Nephron (organoid): ENCODE results near the gene ZNRF1.

Source experiments
- H3K27ac Mint-ChIP-seq, 3 experiments: 2 replicates each; pipeline ENCODE4 v1.8.0; 2020; ENCODE audit warnings: mixed read lengths in 3 of 3, mild to moderate bottlenecking in 2 of 3, moderate library complexity in 1 of 3
- H3K27me3 Mint-ChIP-seq: 2 replicates; pipeline ENCODE4 v1.8.0; 2021; ENCODE audit warnings: low read depth, mild to moderate bottlenecking, moderate library complexity, mixed read lengths
- H3K36me3 Mint-ChIP-seq: 2 replicates; pipeline ENCODE4 v1.8.0; 2020; ENCODE audit warnings: low read depth, mixed read lengths
- H3K4me1 Mint-ChIP-seq: 2 replicates; pipeline ENCODE4 v1.8.0; 2020; ENCODE audit warnings: mixed read lengths
- H3K4me3 Mint-ChIP-seq, 3 experiments: 2 replicates each; pipeline ENCODE4 v1.8.0; 2020; ENCODE audit warnings: mild to moderate bottlenecking in 3 of 3, mixed read lengths in 3 of 3, moderate library complexity in 2 of 3
- H3K9me3 Mint-ChIP-seq: 2 replicates; pipeline ENCODE4 v1.8.0; 2020; ENCODE audit warnings: mixed read lengths
- TF ChIP-seq, protein P1 (sequence below), 3 experiments: fragments of 200-600 bp; sonication (generic); IDR thresholded peaks; one replicate each; pipeline ENCODE4 v1.5.0; 2021; ENCODE audit warnings: antibody characterized with exemption in 3 of 3; ENCODE audit not compliant: unreplicated experiment in 3 of 3

Gene ZNRF1

GRCh38 chr16:74973304-74973703 is 25.5 kb upstream of the ZNRF1 start:
- peaks cover 34% of the 10 kb centered on the region for H3K36me3 Mint-ChIP-seq
- peaks cover 3% of the 10 kb centered on the region for H3K27me3 Mint-ChIP-seq
- H3K9me3 Mint-ChIP-seq: no peaks in the 10 kb centered on the region
- H3K4me3 Mint-ChIP-seq: no peak overlapping the region
- H3K27ac Mint-ChIP-seq: no peak overlapping the region
- TF ChIP-seq, protein P1, sequence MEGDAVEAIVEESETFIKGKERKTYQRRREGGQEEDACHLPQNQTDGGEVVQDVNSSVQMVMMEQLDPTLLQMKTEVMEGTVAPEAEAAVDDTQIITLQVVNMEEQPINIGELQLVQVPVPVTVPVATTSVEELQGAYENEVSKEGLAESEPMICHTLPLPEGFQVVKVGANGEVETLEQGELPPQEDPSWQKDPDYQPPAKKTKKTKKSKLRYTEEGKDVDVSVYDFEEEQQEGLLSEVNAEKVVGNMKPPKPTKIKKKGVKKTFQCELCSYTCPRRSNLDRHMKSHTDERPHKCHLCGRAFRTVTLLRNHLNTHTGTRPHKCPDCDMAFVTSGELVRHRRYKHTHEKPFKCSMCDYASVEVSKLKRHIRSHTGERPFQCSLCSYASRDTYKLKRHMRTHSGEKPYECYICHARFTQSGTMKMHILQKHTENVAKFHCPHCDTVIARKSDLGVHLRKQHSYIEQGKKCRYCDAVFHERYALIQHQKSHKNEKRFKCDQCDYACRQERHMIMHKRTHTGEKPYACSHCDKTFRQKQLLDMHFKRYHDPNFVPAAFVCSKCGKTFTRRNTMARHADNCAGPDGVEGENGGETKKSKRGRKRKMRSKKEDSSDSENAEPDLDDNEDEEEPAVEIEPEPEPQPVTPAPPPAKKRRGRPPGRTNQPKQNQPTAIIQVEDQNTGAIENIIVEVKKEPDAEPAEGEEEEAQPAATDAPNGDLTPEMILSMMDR (IDR thresholded peaks at IDR 0.05; ENCODE audit: unreplicated experiment in 3 of 3): no peak
- H3K4me1 Mint-ChIP-seq: no peaks in the 10 kb centered on the region

GRCh38 chr16:74975591-74975990 is 23.2 kb upstream of the ZNRF1 start:
- Mint-ChIP-seq H3K27ac (no peak overlapping the region), H3K4me1 (no peaks in the 10 kb centered on the region), H3K27me3 (peaks cover 3% of the 10 kb centered on the region), H3K9me3 (no peaks in the 10 kb centered on the region), H3K36me3 (peaks cover 30% of the 10 kb centered on the region), H3K4me3 (no peak overlapping the region)
- TF ChIP-seq, protein P1 (IDR thresholded peaks at IDR 0.05; ENCODE audit: unreplicated experiment in 3 of 3): no peak

DNA sequence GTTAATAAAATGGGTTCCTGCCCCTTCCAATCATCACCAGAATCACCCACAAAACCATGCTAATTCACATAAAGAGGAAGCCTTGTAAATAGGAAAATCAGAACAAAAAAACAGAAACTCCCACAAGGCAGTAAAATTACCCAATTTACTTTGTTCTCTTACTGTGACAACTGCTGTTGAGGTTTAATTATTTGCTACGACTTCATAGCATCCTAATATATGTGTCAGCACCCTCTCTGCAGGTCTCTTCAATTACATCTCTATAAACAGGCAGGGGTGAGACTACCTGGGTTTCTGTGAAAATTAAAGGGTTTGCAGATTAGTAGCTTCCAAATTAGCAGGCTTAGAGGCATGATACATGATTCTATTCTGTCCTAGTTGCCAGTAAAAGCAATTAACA is 16.6 kb upstream of the ZNRF1 start:
- no peaks in the 10 kb centered on the region for H3K27me3 Mint-ChIP-seq
- H3K9me3 Mint-ChIP-seq: no peaks in the 10 kb centered on the region
- TF ChIP-seq, protein P1 (IDR thresholded peaks at IDR 0.05; ENCODE audit: unreplicated experiment in 3 of 3): no peak
- H3K27ac Mint-ChIP-seq: peak overlapping the region in 1 of 3 experiments; percentile 32
- H3K4me3 Mint-ChIP-seq: peak overlapping the region; percentile 79 to 86 (median 83)
- peaks cover 21% of the 10 kb centered on the region for H3K36me3 Mint-ChIP-seq
- H3K4me1 Mint-ChIP-seq: peaks cover 9% of the 10 kb centered on the region

- Mint-ChIP-seq H3K27me3 (no peaks in the 10 kb centered on the region), H3K27ac (peak overlapping the region in 1 of 3 experiments; percentile 54), H3K36me3 (peaks cover 5% of the 10 kb centered on the region), H3K9me3 (no peaks in the 10 kb centered on the region), H3K4me1 (peaks cover 9% of the 10 kb centered on the region), H3K4me3 (peak overlapping the region; percentile 94 to 99 (median 99))
- TF ChIP-seq, protein P1 (IDR thresholded peaks at IDR 0.05; ENCODE audit: unreplicated experiment in 3 of 3): no peak
These were observed 14.7 kb upstream of the ZNRF1 start for GRCh38 chr16:74984194-74984528.

GRCh38 chr16:74984529-74985296 is 14.1 kb upstream of the ZNRF1 start, which contains the start of gene WDR59:
Gene WDR59 (minus strand): TSS chr16:74985123. CDS start chr16:74985017, 106 bp downstream.
- Mint-ChIP-seq H3K9me3 (no peaks in the 10 kb centered on the region), H3K4me1 (peaks cover 9% of the 10 kb centered on the region), H3K36me3 (peaks cover 5% of the 10 kb centered on the region), H3K27ac (peak within 1 kb of the TSS; percentile 51 to 90 (median 88)), H3K4me3 (peak within 1 kb of the TSS; percentile 94 to 99 (median 99)), H3K27me3 (no peaks in the 10 kb centered on the region)
- TF ChIP-seq, protein P1 (IDR thresholded peaks at IDR 0.05; ENCODE audit: unreplicated experiment in 3 of 3): no peak
